Measurements from ENCODE around the gene GCM1.

GCM1 gene

GRCh38 chr6:53134601-53135235 is 13.9 kb downstream of the GCM1 start:
- TF ChIP-seq CTCF (conservative IDR thresholded peaks at IDR 0.05; ENCODE audit: low read depth, low read length), result no peak
- DNase-seq (ENCODE audit: low read depth), result no peak
- no peak overlapping the region for H3K4me3 ChIP-seq (ENCODE audit: low read depth, low read length)

GRCh38 chr6:53133961-53134360 is 14.7 kb downstream of the GCM1 start:
- no peak overlapping the region for H3K4me3 ChIP-seq (ENCODE audit: low read depth, low read length)
- no peak for TF ChIP-seq CTCF (conservative IDR thresholded peaks at IDR 0.05; ENCODE audit: low read depth, low read length)
- DNase-seq (ENCODE audit: low read depth), result no peak

- DNase-seq (ENCODE audit: low read depth), result no peak
- H3K4me3 ChIP-seq (ENCODE audit: low read depth, low read length), result no peak overlapping the region
- no peak for TF ChIP-seq CTCF (conservative IDR thresholded peaks at IDR 0.05; ENCODE audit: low read depth, low read length)
Observed at GRCh38 chr6:53130569-53131290, 17.9 kb downstream of the GCM1 start.

GRCh38 chr6:53128842-53129241 is 19.8 kb downstream of the GCM1 start:
- no peak for DNase-seq (ENCODE audit: low read depth)
- H3K4me3 ChIP-seq (ENCODE audit: low read depth, low read length), result no peak overlapping the region
- no peak for TF ChIP-seq CTCF (conservative IDR thresholded peaks at IDR 0.05; ENCODE audit: low read depth, low read length)

- DNase-seq (ENCODE audit: low read depth), result no peak
- no peak for TF ChIP-seq CTCF (conservative IDR thresholded peaks at IDR 0.05; ENCODE audit: low read depth, low read length)
- no peak overlapping the region for H3K4me3 ChIP-seq (ENCODE audit: low read depth, low read length)
Observed at GRCh38 chr6:53125276-53125675, 23.4 kb downstream of the GCM1 start.

GRCh38 chr6:53124131-53124800 is 24.4 kb downstream of the GCM1 start:
- no peak for DNase-seq (ENCODE audit: low read depth)
- no peak for TF ChIP-seq CTCF (conservative IDR thresholded peaks at IDR 0.05; ENCODE audit: low read depth, low read length)

More at GRCh38 chr6:53124131-53124800, 24.4 kb downstream of the GCM1 start:
- no peak overlapping the region for H3K4me3 ChIP-seq (ENCODE audit: low read depth, low read length)

Measured in choroid plexus epithelial cell (primary cell).